ENCODE data around the gene TSSK6.
"Not testable (repeated sequence)": the region's sequence is repeated elsewhere in the genome, so short reads cannot be mapped to it uniquely, and the experiment has no call there.

The TSSK6 gene

GRCh38 chr19:19480688-19481087 lies 34.7 kb downstream of the TSSK6 start:
- TF ChIP-seq, protein P1, sequence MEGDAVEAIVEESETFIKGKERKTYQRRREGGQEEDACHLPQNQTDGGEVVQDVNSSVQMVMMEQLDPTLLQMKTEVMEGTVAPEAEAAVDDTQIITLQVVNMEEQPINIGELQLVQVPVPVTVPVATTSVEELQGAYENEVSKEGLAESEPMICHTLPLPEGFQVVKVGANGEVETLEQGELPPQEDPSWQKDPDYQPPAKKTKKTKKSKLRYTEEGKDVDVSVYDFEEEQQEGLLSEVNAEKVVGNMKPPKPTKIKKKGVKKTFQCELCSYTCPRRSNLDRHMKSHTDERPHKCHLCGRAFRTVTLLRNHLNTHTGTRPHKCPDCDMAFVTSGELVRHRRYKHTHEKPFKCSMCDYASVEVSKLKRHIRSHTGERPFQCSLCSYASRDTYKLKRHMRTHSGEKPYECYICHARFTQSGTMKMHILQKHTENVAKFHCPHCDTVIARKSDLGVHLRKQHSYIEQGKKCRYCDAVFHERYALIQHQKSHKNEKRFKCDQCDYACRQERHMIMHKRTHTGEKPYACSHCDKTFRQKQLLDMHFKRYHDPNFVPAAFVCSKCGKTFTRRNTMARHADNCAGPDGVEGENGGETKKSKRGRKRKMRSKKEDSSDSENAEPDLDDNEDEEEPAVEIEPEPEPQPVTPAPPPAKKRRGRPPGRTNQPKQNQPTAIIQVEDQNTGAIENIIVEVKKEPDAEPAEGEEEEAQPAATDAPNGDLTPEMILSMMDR (IDR thresholded peaks at IDR 0.05; ENCODE audit: control extremely low read depth, extremely low read depth, low read depth, missing control alignments) = no peak
- DNase-seq (ENCODE audit: extremely low spot score) = no peak
- ChIA-PET POLR2A (no interaction called here), CTCF (interaction anchor here (0.9 to 4.7 kb wide), 6 partner anchors 9 to 114 kb away, joined by 3 to 39 read pairs (median 4); no protein-coding TSS in a partner anchor)

DNA sequence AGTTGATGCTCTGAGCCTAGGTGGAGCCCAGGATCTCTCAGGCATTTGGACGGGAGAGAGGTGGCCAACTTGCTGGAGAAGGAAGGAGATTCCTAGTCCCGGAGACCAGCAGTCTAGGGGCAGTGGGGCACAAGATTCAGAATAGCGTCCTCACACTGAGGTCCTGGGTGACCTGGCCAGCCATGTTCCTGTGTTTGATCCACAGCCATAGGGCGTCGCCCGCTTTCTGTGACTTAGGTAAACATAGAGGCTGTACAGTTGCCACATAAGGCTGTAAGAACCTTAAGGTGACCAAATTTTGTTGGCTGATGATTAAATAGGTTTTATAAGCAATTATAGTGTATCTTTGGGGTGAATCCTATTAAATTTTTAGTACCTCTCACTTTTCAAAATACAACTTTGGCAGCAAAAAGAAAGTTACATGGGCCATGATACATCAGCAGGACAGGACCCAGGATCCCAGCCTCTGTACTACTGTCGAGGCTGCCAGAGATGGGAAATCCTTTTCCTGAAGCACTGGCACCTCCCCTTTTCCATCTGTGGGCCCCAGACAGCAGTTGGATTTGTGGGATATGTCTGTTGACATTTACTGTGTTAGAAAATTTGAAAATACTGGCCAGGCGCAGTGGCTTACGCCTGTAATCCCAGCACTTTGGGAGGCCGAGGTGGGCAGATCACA lies 37.5 kb downstream of the TSSK6 start:
- TF ChIP-seq, protein P1 (IDR thresholded peaks at IDR 0.05; ENCODE audit: control extremely low read depth, extremely low read depth, low read depth, missing control alignments) = no peak
- ChIA-PET POLR2A (no interaction called here), CTCF (interaction anchor here (1.4 to 4.7 kb wide), 3 partner anchors 9 to 73 kb away, joined by 3 to 39 read pairs (median 8); partner anchors contain the start of gene GATAD2A)

GRCh38 chr19:19475849-19476828 lies 39.2 kb downstream of the TSSK6 start:
- POLR2A ChIA-PET = no interaction called here
- CTCF ChIA-PET = interaction anchor here (0.8 to 3.0 kb wide), 6 partner anchors 12 to 112 kb away, joined by 3 to 9 read pairs (median 4); partner anchors contain the start of gene GATAD2A
- no peak for DNase-seq (ENCODE audit: extremely low spot score)
- TF ChIP-seq, protein P1 (IDR thresholded peaks at IDR 0.05; ENCODE audit: control extremely low read depth, extremely low read depth, low read depth, missing control alignments) = peak; percentile 39

More for the DNA sequence above, 37.5 kb downstream of the TSSK6 start:
- DNase-seq (ENCODE audit: extremely low spot score) = no peak

GRCh38 chr19:19475015-19475765 lies 40.2 kb downstream of the TSSK6 start:
- ChIA-PET POLR2A (no interaction called here), CTCF (interaction anchor here (1.0 to 3.0 kb wide), 5 partner anchors 13 to 111 kb away, joined by 3 to 9 read pairs (median 4); partner anchors contain the start of gene GATAD2A)

GRCh38 chr19:19472106-19472505 lies 43.2 kb downstream of the TSSK6 start:
- CTCF ChIA-PET = interaction anchor here (1.1 to 2.8 kb wide), 2 partner anchors 12 to 19 kb away, joined by 5 to 8 read pairs; no protein-coding TSS in a partner anchor
- not testable (repeated sequence) for DNase-seq (ENCODE audit: extremely low spot score)
- POLR2A ChIA-PET = interaction anchor here (0.6 kb wide), 1 partner anchor 41 kb away, joined by 4 read pairs; no protein-coding TSS in a partner anchor

More at GRCh38 chr19:19475015-19475765, 40.2 kb downstream of the TSSK6 start:
- TF ChIP-seq, protein P1 (IDR thresholded peaks at IDR 0.05; ENCODE audit: control extremely low read depth, extremely low read depth, low read depth, missing control alignments) = no peak
- DNase-seq (ENCODE audit: extremely low spot score) = no peak

DNA sequence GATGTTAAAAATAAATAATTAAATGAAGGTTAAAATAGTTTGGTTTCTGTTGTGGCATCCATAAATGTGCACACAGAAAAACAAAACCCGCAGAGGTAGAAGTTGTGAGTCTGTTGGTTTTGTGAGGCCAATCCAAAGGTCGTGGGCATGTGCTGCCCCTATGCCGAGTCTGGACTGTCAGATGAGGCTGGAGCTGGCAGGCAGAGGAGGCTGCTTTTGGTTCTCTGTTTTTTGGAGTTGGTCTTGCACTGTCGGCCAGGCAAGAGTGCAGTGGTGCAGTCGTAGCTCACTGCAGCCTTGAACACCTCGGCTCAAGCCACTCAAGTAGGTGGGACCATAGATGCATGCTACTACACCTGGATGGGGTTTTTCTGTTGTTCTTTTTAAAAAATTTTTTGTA lies 43.7 kb downstream of the TSSK6 start:
- POLR2A ChIA-PET = interaction anchor here (0.6 kb wide), 1 partner anchor 41 kb away, joined by 4 read pairs; no protein-coding TSS in a partner anchor
- TF ChIP-seq, protein P1 (IDR thresholded peaks at IDR 0.05; ENCODE audit: control extremely low read depth, extremely low read depth, low read depth, missing control alignments) = no peak
- CTCF ChIA-PET = interaction anchor here (1.1 to 2.8 kb wide), 3 partner anchors 12 to 19 kb away, joined by 5 to 8 read pairs (median 7); no protein-coding TSS in a partner anchor
- no peak for DNase-seq (ENCODE audit: extremely low spot score)
